Right lobe of liver (tissue), 4 donors: ENCODE results near the gene THPO.

Experiments
- POLR2A ChIP-seq: fragments of 450-650 bp; IDR thresholded peaks from one replicate; pipeline ENCODE4 v1.6.1; 2017; ENCODE audit warnings: antibody characterized with exemption, mild to moderate bottlenecking
- TF ChIP-seq, protein P1 (sequence below), 4 donors: fragments of 200-600 bp in 3 of 4; fragments of 450-650 bp in 1 of 4; IDR thresholded peaks; one replicate each; pipeline versions ENCODE4 v1.5.1 to v1.8.0; 2016 to 2022; ENCODE audit warnings: antibody characterized with exemption in 4 of 4, mild to moderate bottlenecking in 2 of 4
- donor health status: DM: no; HTN: no; CAD: no.
- donor health status: DM: no; HTN: no; CAD: no.
- donor health status: DM: no; HTN: yes; CAD: no.

DNA sequence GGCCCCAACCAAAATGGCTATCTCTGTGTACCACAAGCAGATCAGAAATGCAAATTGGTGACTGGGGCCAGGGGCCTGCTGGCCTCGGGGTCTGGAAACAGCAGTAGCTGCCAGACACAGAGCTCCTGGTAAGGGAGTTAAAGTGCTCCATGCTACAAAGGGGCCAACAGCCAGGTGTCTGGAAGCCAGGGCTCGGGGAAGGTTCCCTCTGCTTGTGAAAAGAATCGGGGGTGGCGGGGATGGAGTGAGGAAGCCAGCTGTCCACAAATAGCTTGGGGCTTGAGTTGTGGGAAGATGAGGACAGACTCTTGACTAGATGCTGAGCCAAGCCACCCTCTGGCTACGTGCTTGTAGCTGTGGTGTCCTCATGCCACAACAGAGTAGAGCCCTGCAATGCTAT is 41.2 kb upstream of the THPO start:
- TF ChIP-seq, protein P1, sequence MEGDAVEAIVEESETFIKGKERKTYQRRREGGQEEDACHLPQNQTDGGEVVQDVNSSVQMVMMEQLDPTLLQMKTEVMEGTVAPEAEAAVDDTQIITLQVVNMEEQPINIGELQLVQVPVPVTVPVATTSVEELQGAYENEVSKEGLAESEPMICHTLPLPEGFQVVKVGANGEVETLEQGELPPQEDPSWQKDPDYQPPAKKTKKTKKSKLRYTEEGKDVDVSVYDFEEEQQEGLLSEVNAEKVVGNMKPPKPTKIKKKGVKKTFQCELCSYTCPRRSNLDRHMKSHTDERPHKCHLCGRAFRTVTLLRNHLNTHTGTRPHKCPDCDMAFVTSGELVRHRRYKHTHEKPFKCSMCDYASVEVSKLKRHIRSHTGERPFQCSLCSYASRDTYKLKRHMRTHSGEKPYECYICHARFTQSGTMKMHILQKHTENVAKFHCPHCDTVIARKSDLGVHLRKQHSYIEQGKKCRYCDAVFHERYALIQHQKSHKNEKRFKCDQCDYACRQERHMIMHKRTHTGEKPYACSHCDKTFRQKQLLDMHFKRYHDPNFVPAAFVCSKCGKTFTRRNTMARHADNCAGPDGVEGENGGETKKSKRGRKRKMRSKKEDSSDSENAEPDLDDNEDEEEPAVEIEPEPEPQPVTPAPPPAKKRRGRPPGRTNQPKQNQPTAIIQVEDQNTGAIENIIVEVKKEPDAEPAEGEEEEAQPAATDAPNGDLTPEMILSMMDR (IDR thresholded peaks at IDR 0.05), result no peak
- TF ChIP-seq POLR2A, result no peak
